MM.1S (cell line): ENCODE measurements around the gene CASP10.

Source experiments
- CTCF ChIP-seq: fragments of 300-600 bp; sonication (generic); IDR thresholded peaks from 2 replicates; pipeline ENCODE4 v1.5.1; 2016; ENCODE audit warnings: antibody characterized with exemption, low read length, mixed read lengths
- EZH2 ChIP-seq: fragments of 300-600 bp; sonication (generic); optimal IDR thresholded peaks from 2 replicates; pipeline ENCODE3; 2017; ENCODE audit warnings: low read depth, mild to moderate bottlenecking, antibody characterized with exemption, low read length, mixed read lengths

- TF ChIP-seq CTCF (no peak), EZH2 (no peak)
Observed at GRCh38 chr2:201183365-201183727, 405 bp downstream of the CASP10 start.
